Fibroblast of mammary gland (primary cell): Measurements from ENCODE around the gene IDNK.
A peak's percentile ranks its signal among the peaks of the same experiment; 100 is the strongest.

Source experiments
- DNase-seq: peaks from one replicate; pipeline ENCODE4 v3.0.0-alpha.2; 2010; ENCODE audit warnings: low read depth
- H3K4me3 ChIP-seq: 2 replicates; pipeline ENCODE4 v1.5.1; 2011; ENCODE audit warnings: low read depth, mild to moderate bottlenecking, low read length, moderate library complexity; ENCODE audit not compliant: control insufficient read depth
- TF ChIP-seq, protein P1 (sequence below): conservative IDR thresholded peaks from 2 replicates; pipeline ENCODE4 v1.5.1; 2011; ENCODE audit warnings: low read depth, low read length, inconsistent platforms; ENCODE audit not compliant: control insufficient read depth, insufficient read depth

The IDNK gene

DNA sequence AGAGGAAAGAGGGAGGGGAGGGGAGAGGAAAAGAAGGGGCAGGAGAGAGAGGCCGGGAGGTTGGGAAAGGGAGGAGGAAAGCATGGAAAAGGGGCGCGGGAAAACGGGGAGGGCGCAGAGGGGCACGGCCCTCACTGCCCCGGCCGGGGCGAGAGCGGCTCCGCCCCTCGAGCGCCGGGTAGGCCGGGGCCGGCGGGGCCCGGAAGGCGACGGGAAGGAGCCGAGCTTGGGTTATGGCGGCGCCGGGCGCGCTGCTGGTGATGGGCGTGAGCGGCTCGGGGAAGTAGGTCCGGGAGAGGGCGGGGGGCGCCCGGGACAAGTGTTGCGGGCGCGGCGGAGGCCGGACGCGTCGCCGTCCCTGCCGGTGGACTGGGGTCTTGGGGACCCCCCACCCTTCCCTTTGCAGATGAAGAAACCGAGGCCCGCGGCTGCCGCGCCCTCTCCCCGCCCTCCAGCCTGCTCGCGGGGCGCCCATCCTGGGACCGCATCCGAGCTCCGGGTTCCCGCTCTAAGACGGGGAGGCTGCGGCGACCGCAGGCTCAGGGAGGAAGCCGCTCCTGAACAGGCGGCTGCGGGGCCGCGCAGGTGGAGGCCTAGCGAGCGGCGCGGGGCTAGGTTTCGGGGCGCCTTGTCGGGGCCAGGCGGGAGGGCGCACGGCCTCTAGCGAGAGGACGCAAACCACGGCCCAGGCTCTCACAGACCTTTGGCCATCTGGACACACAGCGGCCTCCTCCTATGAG, at the start of gene IDNK:
Gene IDNK (plus strand): TSS at position 205 of the 740 bp plus-strand sequence. CDS start 29 bp downstream, at position 234.
- peak; percentile 49 for DNase-seq
- H3K4me3 ChIP-seq: peak within 1 kb of the TSS; percentile 59
- TF ChIP-seq, protein P1, sequence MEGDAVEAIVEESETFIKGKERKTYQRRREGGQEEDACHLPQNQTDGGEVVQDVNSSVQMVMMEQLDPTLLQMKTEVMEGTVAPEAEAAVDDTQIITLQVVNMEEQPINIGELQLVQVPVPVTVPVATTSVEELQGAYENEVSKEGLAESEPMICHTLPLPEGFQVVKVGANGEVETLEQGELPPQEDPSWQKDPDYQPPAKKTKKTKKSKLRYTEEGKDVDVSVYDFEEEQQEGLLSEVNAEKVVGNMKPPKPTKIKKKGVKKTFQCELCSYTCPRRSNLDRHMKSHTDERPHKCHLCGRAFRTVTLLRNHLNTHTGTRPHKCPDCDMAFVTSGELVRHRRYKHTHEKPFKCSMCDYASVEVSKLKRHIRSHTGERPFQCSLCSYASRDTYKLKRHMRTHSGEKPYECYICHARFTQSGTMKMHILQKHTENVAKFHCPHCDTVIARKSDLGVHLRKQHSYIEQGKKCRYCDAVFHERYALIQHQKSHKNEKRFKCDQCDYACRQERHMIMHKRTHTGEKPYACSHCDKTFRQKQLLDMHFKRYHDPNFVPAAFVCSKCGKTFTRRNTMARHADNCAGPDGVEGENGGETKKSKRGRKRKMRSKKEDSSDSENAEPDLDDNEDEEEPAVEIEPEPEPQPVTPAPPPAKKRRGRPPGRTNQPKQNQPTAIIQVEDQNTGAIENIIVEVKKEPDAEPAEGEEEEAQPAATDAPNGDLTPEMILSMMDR: no peak

DNA sequence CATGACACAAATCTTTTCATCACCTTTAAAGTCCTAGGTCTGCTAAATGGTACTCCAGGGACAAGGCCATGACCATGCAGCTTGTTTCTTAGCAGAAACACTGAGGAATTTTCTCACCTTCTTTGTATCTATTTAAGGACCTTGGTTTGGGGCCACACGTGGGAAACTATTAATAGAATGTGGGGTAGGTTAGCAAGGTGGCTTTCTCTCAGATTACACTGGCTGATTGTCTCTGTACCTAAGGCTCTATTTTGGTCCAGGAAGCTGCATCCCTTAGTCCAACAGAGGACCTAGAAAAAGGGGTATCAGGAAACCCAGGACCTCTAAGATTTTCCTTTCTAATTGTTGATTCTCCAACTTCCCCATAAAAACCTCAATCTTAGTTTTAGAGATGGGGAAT, 48.5 kb upstream of the IDNK start:
- DNase-seq: no peak

DNA sequence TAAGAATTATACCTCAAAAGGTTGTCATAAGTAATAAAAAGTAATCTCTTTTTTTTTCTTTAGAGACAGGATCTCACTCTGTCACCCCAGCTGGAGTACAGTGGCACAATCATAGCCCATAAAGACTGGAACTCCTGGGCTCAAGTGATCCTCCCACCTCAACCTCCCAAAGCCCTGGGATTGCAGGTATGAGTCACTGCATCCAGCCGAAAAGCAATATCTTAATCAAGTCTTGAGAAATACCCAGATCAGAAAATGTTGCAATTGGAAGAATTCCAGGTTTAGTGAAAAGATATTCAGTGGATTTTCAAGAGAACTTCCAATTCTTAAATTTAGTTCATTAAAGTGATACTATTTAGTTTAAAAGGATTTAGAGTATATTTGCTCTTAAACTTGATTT, 40.9 kb upstream of the IDNK start:
- TF ChIP-seq, protein P1: no peak
- peak; percentile 86 for DNase-seq
- H3K4me3 ChIP-seq: no peak overlapping the region

More for the DNA sequence above, 48.5 kb upstream of the IDNK start:
- TF ChIP-seq, protein P1: no peak
- H3K4me3 ChIP-seq: no peak overlapping the region

DNA sequence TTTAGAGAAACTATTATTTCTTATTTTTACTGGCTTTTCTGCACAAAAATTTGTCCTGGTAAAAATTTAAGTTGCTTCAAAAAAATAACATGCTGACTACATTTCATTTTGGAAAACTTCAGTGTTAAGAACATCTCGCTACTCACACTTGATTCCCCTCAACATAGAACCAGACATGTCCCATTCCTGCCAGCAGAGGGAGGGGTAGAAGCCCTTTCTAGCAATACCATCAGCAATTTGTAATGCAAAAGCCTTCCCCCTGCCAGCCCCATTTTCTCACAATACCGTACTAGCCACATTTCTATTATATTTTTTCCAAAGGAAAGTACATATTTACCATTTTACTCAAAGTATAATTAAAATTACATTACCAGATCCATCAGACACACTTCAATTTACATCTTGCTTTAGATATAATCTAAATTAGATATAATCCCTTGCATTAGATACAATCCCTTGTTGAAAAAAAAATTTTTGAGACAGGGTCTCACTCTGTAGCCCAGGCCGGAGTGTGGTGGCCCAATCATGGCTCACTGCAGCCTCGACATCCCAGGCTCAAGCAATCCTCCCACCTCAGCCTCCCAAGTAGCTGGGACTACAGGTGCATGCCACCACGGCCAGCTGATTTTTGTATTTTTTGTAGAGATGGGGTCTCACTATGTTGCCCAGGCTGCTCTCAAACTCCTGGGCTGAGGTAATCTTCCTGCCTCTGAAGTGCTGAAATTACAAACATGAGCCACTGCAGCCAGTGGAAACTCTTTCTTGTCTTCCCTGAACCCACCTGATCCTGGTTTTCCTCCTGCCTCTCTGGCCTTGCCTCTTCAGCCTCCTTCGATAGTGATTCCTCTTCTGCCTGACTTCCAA, 39.6 kb upstream of the IDNK start:
- peak; percentile 67 for DNase-seq
- TF ChIP-seq, protein P1: peak; percentile 89
- no peak overlapping the region for H3K4me3 ChIP-seq

DNA sequence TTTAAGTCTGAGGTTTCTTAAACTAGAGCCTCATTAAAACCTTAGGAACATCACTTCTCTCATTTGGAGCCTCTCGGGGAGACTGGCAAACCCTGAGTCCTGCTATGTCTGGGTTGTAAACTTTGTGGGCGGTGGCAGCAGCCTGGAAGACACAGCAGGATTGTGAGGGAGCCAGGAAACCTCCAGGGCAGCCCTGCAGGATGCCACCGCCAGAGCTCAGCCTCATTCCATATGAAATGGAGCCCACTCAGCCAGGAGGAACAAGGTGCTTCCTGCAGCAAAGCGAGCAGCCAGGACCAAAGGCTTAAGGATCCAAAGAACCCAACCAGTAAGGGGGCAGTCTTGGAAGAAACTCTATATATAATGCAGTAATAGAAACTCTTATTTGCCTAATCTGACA, 37.9 kb upstream of the IDNK start:
- no peak overlapping the region for H3K4me3 ChIP-seq
- TF ChIP-seq, protein P1: no peak
- DNase-seq: no peak

DNA sequence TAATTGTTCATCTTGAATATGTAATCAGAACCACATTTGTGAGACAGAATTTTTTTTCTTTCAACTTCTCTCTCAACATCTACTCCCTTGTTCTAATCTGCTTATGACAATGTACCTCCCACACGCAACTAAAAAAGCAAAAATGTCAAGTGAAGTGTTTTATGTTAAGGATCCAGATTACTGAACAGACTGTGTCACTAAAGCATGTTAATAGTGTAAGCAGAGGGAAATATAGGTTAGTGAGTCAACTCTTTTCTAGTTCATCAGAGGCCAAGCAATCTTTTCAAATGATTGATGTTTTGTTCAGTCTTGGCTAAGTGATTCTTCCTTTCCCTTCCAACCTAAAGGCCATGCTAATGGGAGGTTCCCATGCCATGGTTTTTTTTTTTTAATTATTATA, 34.7 kb upstream of the IDNK start:
- H3K4me3 ChIP-seq: no peak overlapping the region
- DNase-seq: no peak
- TF ChIP-seq, protein P1: no peak
